IMR-90 (cell line): ENCODE results near the gene ZNF384. TPM values are rescaled to one million over a fixed set of nuclear protein-coding genes. Genes with fewer than 3 reads are reported as not detected.

Source experiments
- ATAC-seq: fragments of 200-7000 bp; cut with Tn5 transposase; 2 replicates; pipeline ENCODE4 v1.9.1; 2020; ENCODE audit warnings: low read depth, mild to moderate bottlenecking, moderate library complexity
- BruUV-seq: library from RNA; stranded (reverse); fragments of 400-500 nt; replicated peaks from 2 replicates; lab custom pipeline; 2021; lab: Mats Ljungman, UMichigan
- CTCF ChIA-PET: fragments of 300-600 bp; formaldehyde crosslinking; extraction: SDS; loops from one replicate; lab custom pipeline; 2021; ENCODE audit warnings: antibody characterized with exemption; lab: Yijun Ruan, JAX
- POLR2A ChIA-PET: fragments of 300-600 bp; sonication (Branson Sonifier 250); formaldehyde crosslinking; loops from one replicate; lab custom pipeline; 2022; ENCODE audit warnings: antibody characterized with exemption; ENCODE audit not compliant: unreplicated experiment; lab: Charles Lee
- DNase-seq: peaks from one replicate; pipeline ENCODE4 v3.0.0; 2013
- H2AFZ ChIP-seq: replicated peaks from 2 replicates; pipeline ENCODE3; 2013; ENCODE audit warnings: low read length, mild to moderate bottlenecking; ENCODE audit not compliant: poor library complexity
- H2AK5ac ChIP-seq: 2 replicates; pipeline ENCODE4 v1.6.1; 2013; ENCODE audit warnings: low read depth, low read length, inconsistent platforms
- H2AK9ac ChIP-seq: replicated peaks from 2 replicates; pipeline ENCODE3; 2013; ENCODE audit warnings: mild to moderate bottlenecking, low read depth, low read length, moderate library complexity; ENCODE audit not compliant: poor library complexity
- H2BK120ac ChIP-seq: 2 replicates; pipeline ENCODE4 v1.6.1; 2013; ENCODE audit warnings: low read depth, low read length, inconsistent platforms
- H2BK15ac ChIP-seq: 3 replicates; pipeline ENCODE4 v1.6.1; 2013; ENCODE audit warnings: low read depth, low read length, inconsistent platforms
- H2BK20ac ChIP-seq: 2 replicates; pipeline ENCODE4 v1.6.1; 2013; ENCODE audit warnings: low read depth, mild to moderate bottlenecking, inconsistent platforms, low read length, moderate library complexity
- H2BK5ac ChIP-seq: 2 replicates; pipeline ENCODE4 v1.6.1; 2013; ENCODE audit warnings: mild to moderate bottlenecking, low read depth, low read length, inconsistent platforms; ENCODE audit not compliant: poor library complexity, severe bottlenecking
- H3K14ac ChIP-seq: replicated peaks from 2 replicates; pipeline ENCODE4 v1.6.1; 2013; ENCODE audit warnings: low read depth, low read length, inconsistent platforms
- H3K18ac ChIP-seq: 2 replicates; pipeline ENCODE4 v1.6.1; 2013; ENCODE audit warnings: low read depth, low read length, control low read depth
- H3K23ac ChIP-seq: 2 replicates; pipeline ENCODE4 v1.6.1; 2013; ENCODE audit warnings: low read depth, low read length, inconsistent platforms
- H3K27ac ChIP-seq: 2 replicates; pipeline ENCODE4 v1.5.1; 2013; ENCODE audit warnings: mild to moderate bottlenecking, control low read depth, low read length; ENCODE audit not compliant: insufficient read depth
- H3K27me3 ChIP-seq: 2 replicates; pipeline ENCODE4 v1.6.1; 2013; ENCODE audit warnings: low read length; ENCODE audit not compliant: control insufficient read depth, insufficient read depth
- H3K36me3 ChIP-seq: 2 replicates; pipeline ENCODE4 v1.6.1; 2013; ENCODE audit warnings: low read length, mixed read lengths; ENCODE audit not compliant: control insufficient read depth, insufficient read depth
- H3K4ac ChIP-seq: 2 replicates; pipeline ENCODE4 v1.6.1; 2013; ENCODE audit warnings: low read depth, low read length, inconsistent platforms
- H3K4me1 ChIP-seq: 2 replicates; pipeline ENCODE4 v1.6.1; 2013; ENCODE audit warnings: low read length, mixed read lengths; ENCODE audit not compliant: control insufficient read depth, insufficient read depth
- H3K4me2 ChIP-seq: 2 replicates; pipeline ENCODE4 v1.6.1; 2013; ENCODE audit warnings: low read depth, mild to moderate bottlenecking, control low read depth, low read length, moderate library complexity
- H3K4me3 ChIP-seq: 2 replicates; pipeline ENCODE4 v1.5.1; 2013; ENCODE audit warnings: low read depth, mild to moderate bottlenecking, control low read depth, low read length, moderate library complexity; ENCODE audit not compliant: insufficient read depth
- H3K56ac ChIP-seq: 2 replicates; pipeline ENCODE4 v1.6.1; 2013; ENCODE audit warnings: low read length, inconsistent platforms; ENCODE audit not compliant: insufficient read depth; ENCODE audit errors: extremely low read depth
- H3K79me1 ChIP-seq, 2 experiments: 2 replicates each; pipeline ENCODE4 v1.6.1; 2013; ENCODE audit warnings: low read length in 2 of 2, inconsistent platforms in 1 of 2, low read depth in 1 of 2
- H3K9ac ChIP-seq: 2 replicates; pipeline ENCODE4 v1.6.1; 2013; ENCODE audit warnings: low read depth, low read length, control low read depth
- H3K9me1 ChIP-seq: 2 replicates; pipeline ENCODE4 v1.6.1; 2013; ENCODE audit warnings: low read length, inconsistent platforms; ENCODE audit not compliant: insufficient read depth
- H3K9me3 ChIP-seq: 2 replicates; pipeline ENCODE4 v1.6.1; 2013; ENCODE audit warnings: low read length; ENCODE audit not compliant: control insufficient read depth, insufficient read depth
- H4K20me1 ChIP-seq: 2 replicates; pipeline ENCODE4 v1.6.1; 2013; ENCODE audit warnings: low read length, inconsistent platforms; ENCODE audit not compliant: insufficient read depth
- H4K5ac ChIP-seq: 2 replicates; pipeline ENCODE4 v1.6.1; 2013; ENCODE audit warnings: mild to moderate bottlenecking, low read depth, low read length, control low read depth
- H4K8ac ChIP-seq, 2 experiments: 2 replicates each; pipeline ENCODE4 v1.6.1; 2013; ENCODE audit warnings: low read depth in 2 of 2, low read length in 2 of 2, control low read depth in 1 of 2, inconsistent platforms in 1 of 2
- H4K91ac ChIP-seq: 2 replicates; pipeline ENCODE4 v1.6.1; 2013; ENCODE audit warnings: low read depth, low read length, inconsistent platforms; ENCODE audit not compliant: insufficient read depth
- CHD1 ChIP-seq: IDR thresholded peaks from 2 replicates; pipeline ENCODE4 v1.6.1; 2012; ENCODE audit warnings: low read depth, low read length, improper control_type of control experiment
- MAZ ChIP-seq: IDR thresholded peaks from 2 replicates; pipeline ENCODE4 v1.6.1; 2012; ENCODE audit warnings: low read depth, mild to moderate bottlenecking, low read length, improper control_type of control experiment, moderate library complexity, borderline replicate concordance
- MXI1 ChIP-seq: IDR thresholded peaks from 2 replicates; pipeline ENCODE4 v1.6.1; 2012; ENCODE audit warnings: low read depth, mild to moderate bottlenecking, low read length, moderate library complexity, borderline replicate concordance
- NFE2L2 ChIP-seq: fragments of 150-350 bp; IDR thresholded peaks from 2 replicates; pipeline ENCODE4 v1.6.1; 2016; ENCODE audit warnings: low read depth, mild to moderate bottlenecking, low read length
- SMC3 ChIP-seq: fragments of 150-350 bp; IDR thresholded peaks from 2 replicates; pipeline ENCODE4 v1.6.1; 2016; ENCODE audit warnings: low read depth, mild to moderate bottlenecking, antibody characterized with exemption, low read length, moderate library complexity
- WGBS, 2 experiments: methylation state at CpG; one replicate each; pipeline versions ENCODE4 v1.1.5 to v1.1.7; 2013; ENCODE audit warnings: missing lambda C conversion rate in 2 of 2; ENCODE audit not compliant: insufficient read length in 1 of 2; ENCODE audit errors: extremely low coverage in 2 of 2; 5-methylcytosine and 5-hydroxymethylcytosine counted together
- dilution Hi-C: fragments of 300-500 bp; cut with HindIII; formaldehyde crosslinking; loops from one replicate; pipeline ENCODE4 v1.14.3; 2018; ENCODE audit warnings: low sequenced_read_pairs; ENCODE audit not compliant: unreplicated experiment
- in situ Hi-C: fragments of 300-500 bp; cut with MboI; formaldehyde crosslinking; loops from 3 replicates; pipeline ENCODE4 v1.14.3; 2019; ENCODE audit warnings: low sequenced_read_pairs, inconsistent platforms, mixed read lengths
- intact Hi-C: fragments of 100-400 bp; cut with micrococcal nuclease; formaldehyde crosslinking; loops from 2 replicates; pipeline ENCODE4 v1.10.0; 2022
- polyA plus RNA-seq, 3 experiments: library from polyadenylated mRNA; depleted of rRNA; stranded (reverse); fragments of >200 nt; gene quantifications; 2 replicates each; pipeline ENCODE4 v1.2.3, GENCODE V29; 2012; ENCODE audit warnings: low replicate concordance in 1 of 3
- total RNA-seq: library from RNA; depleted of rRNA; stranded (reverse); fragments of >200 nt; gene quantifications from 2 replicates; pipeline ENCODE4 v1.2.3, GENCODE V29; 2012
- TF ChIP-seq, protein P1 (sequence below): fragments of 150-350 bp; IDR thresholded peaks from 2 replicates; pipeline ENCODE4 v1.6.1; 2017; ENCODE audit warnings: mild to moderate bottlenecking, antibody characterized with exemption, low read length, low read depth

Gene ZNF384
- total and polyA plus RNA-seq, 2 of the 4 experiments (the other 2 are of a cell fraction) = 16.3 to 55.6 TPM

DNA sequence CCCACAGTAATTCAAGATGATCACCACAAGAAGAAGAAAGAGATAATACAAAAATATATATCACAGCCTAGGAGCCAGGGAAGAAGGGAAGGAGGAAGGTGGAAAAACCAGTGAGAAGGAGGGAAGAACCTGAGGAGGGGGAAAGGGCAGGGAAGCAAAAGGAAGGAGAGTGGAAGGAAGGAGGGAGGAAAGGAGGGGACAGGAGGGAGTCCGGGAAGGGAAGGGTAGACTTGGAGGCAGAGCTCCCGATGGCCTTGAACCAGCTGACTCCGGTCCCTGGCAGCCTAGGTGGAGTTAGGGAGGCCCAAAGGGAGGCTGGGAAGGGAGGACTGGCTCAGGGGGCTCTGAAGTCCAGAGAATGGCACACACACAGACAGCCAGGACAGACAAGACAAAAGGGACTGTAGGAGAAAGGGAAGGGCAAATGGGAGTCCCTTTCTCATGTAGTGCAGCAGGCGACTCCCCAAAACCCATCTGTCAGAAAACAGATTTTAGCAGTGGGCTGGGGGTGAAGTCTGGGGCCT lies 4.7 kb upstream of the ZNF384 start:
- in situ Hi-C loops = no loop called here
- no peak overlapping the region for H4K8ac ChIP-seq
- H3K36me3 ChIP-seq = peaks cover 8% of the 10 kb centered on the region
- DNase-seq = no peak
- no peak overlapping the region for H2BK20ac ChIP-seq
- no peak overlapping the region for H3K4me3 ChIP-seq
- no peak overlapping the region for H2BK15ac ChIP-seq
- ChIA-PET CTCF (no interaction called here), POLR2A (no interaction called here)
- no peak overlapping the region for H4K5ac ChIP-seq
- dilution Hi-C loops = no loop called here
- no peak overlapping the region for H3K4me2 ChIP-seq
- no peak overlapping the region for H3K4ac ChIP-seq
- no peak overlapping the region for H2AK5ac ChIP-seq
- H3K27ac ChIP-seq = no peak overlapping the region
- peaks cover 8 to 21% of the 10 kb centered on the region in 2 experiments; a peak in 3 of 4 replicates for H3K79me1 ChIP-seq
- H3K56ac ChIP-seq = no peak overlapping the region
- H4K20me1 ChIP-seq = no peaks in the 10 kb centered on the region
- no peak overlapping the region for H2BK5ac ChIP-seq
- H3K9me3 ChIP-seq = no peaks in the 10 kb centered on the region
- BruUV-seq = no TSS peak
- H3K9ac ChIP-seq = no peak overlapping the region
- no peak for TF ChIP-seq MAZ
- TF ChIP-seq CHD1 = no peak
- TF ChIP-seq, protein P1, sequence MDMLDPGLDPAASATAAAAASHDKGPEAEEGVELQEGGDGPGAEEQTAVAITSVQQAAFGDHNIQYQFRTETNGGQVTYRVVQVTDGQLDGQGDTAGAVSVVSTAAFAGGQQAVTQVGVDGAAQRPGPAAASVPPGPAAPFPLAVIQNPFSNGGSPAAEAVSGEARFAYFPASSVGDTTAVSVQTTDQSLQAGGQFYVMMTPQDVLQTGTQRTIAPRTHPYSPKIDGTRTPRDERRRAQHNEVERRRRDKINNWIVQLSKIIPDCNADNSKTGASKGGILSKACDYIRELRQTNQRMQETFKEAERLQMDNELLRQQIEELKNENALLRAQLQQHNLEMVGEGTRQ = no peak
- TF ChIP-seq NFE2L2 = no peak
- TF ChIP-seq MXI1 = no peak
- TF ChIP-seq SMC3 = no peak
- H4K91ac ChIP-seq = no peak overlapping the region
- H3K9me1 ChIP-seq = no peaks in the 10 kb centered on the region
- intact Hi-C loops = no loop called here
- no peak overlapping the region for H3K18ac ChIP-seq
- no CpG with 5 or more reads among the region's 4 CpGs for WGBS, 2 experiments
- H3K14ac ChIP-seq = no peak overlapping the region
- H2AFZ ChIP-seq = no peak overlapping the region
- no peak overlapping the region for H3K23ac ChIP-seq
- no peaks in the 10 kb centered on the region for H3K27me3 ChIP-seq
- H2AK9ac ChIP-seq = no peak overlapping the region
- H2BK120ac ChIP-seq = no peak overlapping the region
- no peak for ATAC-seq
- peaks cover 2% of the 10 kb centered on the region; the same call in 1 of the 2 replicates for H3K4me1 ChIP-seq
